Measurements from ENCODE around the gene MAST4.

MAST4 gene

GRCh38 chr5:66927140-66927539 lies 330.9 kb downstream of the MAST4 start:
- no peak for DNase-seq

- no peak for DNase-seq
Measured at GRCh38 chr5:66929281-66929680, 333.1 kb downstream of the MAST4 start.

DNA sequence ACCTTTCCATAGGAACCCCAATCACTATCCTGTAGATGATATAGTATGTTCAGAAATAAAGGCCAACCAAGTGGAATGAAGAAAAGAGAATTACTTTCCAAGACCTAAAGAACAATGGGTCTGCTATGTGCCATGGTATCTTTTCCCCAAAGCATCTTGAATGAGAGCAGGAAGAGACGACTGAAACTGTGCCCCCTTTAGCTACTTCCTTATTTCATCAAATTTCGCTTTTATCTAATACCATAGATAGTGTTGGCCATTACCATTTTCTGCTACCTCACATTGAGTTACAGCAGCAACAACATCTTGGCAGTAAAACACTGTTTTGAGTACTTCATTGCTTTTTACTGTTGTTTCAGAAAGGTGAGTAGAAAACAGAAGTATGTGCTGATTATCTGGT lies 333.8 kb downstream of the MAST4 start:
- DNase-seq: no peak

GRCh38 chr5:66931651-66932050 lies 335.5 kb downstream of the MAST4 start:
- no peak for DNase-seq

DNA sequence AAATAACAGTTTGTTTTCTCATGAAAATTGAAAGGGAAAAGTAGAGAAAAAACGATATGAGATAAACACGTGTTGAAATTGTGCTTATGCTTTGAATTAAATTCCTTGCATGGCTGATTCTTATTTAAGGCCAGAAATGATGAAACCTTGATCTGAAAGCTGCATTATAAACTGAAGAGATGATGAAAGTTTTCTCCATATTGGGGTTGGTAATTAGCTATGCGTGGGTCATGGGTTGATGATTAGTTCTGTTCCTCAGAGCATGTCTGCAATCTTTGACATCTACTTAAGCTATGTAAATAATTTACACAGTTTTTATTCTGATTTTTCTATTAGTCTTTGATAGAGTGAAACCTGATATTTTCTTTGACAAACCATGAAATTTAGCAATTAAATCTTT lies 336.3 kb downstream of the MAST4 start:
- DNase-seq: no peak

GRCh38 chr5:66933066-66933465 lies 336.9 kb downstream of the MAST4 start:
- DNase-seq: no peak

DNA sequence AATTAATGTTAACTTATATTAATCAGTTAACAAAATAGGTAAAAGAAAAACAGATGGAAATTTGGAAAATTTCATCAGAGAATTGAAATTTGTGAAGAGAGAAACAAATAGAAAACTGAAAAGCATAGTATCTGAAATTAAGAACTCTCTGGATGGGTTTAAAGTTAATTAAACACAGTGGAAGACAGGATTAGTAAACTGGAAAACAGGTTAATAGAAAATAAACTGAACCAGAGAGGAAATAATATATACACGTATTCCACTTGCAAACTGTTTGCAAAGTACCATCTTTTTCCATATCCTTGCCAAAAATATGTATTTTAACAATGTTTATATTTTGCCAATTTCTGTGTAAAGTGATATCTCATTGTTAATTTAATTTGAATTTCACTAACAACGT lies 342.9 kb downstream of the MAST4 start:
- DNase-seq: no peak

DNA sequence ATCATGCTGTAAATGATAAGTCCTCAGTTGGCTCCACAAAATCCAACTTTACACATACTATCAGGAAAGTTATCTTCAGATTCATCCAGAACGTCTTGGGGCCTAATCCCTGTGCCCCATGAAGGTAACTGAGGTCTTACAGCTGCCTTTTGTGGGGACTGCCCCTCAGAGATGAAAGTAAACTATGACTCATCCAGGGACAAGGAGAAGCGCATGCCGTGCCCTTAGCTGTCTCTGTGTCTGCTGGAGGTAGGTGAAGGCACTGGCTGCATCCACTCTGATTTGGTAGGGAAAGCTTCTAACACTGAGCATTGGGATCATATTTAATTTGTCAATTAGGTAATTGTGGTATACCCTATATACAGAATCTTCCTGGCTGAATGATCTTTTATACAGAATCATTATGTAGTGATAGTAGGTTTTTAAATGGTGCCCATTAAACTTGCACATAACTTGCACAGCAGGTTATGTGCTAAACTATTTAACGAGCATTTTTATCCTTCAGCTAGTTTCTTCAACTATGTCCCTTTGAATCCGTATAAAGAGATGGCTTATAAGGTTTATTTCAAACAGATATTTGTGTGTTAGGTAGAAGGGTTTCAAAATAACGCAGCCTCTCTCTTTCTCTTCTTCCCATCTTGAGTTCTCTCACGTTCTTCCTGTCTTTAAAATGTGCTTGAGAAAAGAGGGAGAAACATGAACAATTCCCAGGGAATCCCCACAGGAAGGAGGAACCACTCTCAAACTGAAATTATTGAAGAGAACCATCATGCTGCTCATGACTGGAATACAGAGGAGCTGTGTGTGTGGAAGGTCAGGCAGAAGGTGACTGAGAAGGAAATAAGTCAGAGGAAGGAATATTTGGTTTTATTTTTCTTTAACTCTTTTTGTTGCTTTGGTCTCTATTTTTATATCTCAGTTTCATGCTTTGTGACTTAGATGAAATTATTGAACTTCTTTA lies 349.5 kb downstream of the MAST4 start:
- peak; percentile 7 for DNase-seq

DNA sequence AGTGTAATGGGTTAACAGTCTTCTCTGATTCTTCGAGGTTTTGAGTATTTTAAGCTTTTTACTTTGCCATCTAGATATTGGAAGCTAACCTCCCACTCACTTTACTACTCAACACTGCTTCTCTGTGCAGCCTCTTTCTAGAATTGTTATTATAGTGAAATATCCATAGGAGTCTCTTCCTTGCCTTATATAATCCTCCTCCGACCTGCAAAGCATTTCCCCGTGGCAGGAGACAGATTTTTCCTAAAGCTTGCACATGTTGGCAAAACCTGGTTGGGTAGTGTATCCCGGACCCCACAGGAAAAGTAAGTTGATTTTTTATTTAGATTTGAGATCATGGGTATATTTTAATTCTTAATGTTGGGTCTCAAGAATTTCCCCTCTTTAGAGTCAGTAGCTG lies 351.3 kb downstream of the MAST4 start:
- DNase-seq: no peak

DNA sequence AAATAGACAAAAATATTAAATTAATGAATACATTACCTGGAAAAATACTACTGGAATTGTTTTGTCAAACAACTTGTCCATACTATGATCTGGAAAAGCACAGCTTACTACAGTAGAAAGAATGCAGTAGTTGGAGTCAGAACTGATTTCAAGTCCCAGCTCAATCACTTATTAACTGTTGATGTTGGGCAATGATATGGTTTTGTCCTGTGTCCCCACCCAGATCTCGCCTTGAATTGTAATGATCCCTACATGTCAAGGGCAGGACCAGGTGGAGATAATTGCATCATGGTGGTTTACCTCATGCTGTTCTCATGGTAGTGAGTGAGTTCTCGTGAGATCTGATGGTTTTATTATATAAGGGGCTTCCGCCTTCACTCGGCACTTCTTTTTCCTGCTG lies 352.9 kb downstream of the MAST4 start:
- DNase-seq: no peak

GRCh38 chr5:66952153-66952552 lies 356.0 kb downstream of the MAST4 start:
- DNase-seq: no peak

DNA sequence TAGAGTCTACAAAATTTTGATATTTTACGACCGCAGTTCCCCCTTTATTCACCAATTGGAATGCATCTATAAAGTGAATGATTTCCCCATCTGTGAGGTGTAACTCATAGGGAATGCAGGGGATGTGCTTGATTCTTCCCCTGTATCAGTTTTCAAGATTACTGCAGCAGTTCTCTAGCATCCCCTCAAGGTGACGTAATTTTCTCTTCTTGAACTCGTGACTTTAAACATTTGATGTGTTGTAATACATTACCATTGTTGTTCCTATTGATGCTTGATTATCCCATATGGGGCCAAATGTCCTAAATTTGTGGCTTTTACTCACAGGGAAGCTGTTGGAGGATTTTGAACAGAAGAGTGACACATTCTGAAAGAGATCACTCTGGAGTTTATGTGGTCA lies 360.2 kb downstream of the MAST4 start:
- no peak for DNase-seq

- no peak for DNase-seq
Measured at GRCh38 chr5:66958201-66958979, 362.2 kb downstream of the MAST4 start.

DNA sequence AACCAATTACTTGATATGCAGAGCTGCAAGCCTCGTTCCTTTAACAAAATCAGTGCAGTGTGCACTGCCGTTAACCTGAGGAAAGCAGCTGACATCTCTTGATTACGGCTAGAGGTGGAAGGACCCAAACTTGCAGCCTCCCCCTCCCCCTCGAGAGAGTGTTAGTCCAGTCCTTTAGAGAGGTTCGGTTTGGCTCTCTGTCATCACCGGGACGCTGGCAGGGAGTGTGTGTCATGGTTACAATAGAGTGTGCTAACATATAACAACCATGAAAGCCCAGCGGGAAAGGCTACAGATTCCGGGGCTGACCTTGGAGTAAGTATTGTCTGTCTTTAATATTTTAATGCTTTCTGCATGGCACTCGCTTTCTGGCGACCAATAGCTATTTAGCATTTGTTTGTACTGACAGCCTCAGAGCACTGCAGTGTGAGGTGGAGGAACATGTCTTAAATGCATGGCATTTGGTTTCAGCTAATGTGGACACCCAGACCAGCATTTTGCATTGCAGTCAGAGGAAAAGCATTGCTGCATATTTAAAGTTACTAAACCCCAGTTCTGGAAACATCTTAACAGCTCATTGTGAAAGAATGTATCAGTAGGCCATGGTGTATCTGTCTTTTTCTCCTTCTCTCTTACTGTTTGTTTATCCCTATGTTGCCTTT lies 362.9 kb downstream of the MAST4 start:
- no peak for DNase-seq

DNA sequence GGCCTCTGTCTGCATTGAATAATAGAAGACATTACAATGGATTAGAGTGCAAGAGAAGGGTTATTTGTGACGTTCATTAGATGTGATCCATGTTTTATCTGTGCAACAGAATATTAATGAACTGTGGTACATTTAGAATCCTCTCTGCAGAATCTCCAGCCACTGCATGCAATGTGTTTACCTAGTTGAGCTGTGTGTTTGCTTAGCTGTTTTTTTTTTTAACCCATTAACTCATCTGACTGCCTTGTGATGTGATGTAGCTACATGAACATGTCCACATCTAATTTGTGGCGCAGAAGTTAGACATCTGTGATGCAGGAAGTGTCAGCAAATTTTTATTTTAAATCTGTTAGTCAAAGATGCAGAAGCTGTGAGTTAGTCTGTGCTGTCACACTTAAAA lies 363.5 kb downstream of the MAST4 start:
- DNase-seq: no peak

DNA sequence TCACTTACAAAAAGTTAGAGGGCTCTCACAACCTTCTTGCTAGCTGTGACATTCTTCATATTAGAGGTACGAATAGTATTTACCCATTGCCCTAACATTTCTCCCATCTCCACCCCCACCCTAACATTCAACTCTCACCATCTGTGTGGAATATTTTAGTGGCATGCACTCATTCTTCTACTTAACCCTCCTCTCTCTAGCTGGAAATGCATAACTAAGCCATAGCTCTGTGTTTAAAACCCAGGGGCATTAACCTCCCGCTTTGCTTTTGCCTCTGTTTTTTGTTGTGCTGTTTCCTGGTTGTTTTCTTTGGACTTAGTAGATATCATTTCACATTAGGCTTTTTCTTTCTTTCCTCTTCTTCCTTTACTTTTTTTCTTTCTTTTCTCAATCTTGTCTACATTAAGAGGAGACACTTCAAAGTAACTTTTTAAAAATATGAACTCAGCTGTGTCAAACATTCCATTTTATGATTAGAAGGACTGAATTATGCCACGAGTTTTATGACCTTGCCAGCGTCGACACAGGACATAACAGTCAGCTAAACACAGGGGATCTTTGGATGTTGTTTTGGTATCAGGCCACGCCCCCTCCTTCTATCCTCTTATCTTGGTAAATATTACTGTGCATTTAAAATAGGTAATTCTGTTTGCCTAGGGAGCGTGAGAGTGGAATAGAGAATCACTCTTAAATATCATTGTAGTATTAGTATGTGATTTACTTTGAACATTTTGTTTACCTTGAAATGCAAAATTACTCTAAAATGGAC lies 364.4 kb downstream of the MAST4 start:
- no peak for DNase-seq

GRCh38 chr5:66963559-66963971 lies 367.4 kb downstream of the MAST4 start:
- DNase-seq: no peak

DNA sequence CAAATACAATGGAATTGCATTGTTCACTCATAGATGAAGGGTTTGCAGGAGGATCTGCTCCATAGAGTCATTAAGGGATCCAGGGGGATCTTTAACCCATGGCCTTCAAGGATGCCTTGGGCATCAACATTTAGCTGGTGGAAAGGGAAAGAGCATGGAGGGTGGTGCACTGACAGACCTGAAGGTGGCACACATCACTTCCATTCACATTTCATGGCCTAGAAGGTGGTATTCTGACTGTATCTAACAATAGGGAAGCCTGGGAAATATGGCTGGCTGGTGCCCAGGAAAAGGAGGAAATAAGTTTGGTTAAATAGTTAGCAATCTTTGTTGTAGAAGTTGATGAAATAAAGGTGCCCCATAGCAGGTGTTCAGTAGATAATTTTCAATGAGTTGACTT lies 370.2 kb downstream of the MAST4 start:
- no peak for DNase-seq

GRCh38 chr5:66967102-66967501 lies 370.9 kb downstream of the MAST4 start:
- no peak for DNase-seq

GRCh38 chr5:66967826-66968262 lies 371.7 kb downstream of the MAST4 start:
- DNase-seq: no peak

- no peak for DNase-seq
Measured at GRCh38 chr5:66969484-66969883, 373.3 kb downstream of the MAST4 start.

GRCh38 chr5:66969963-66970362 lies 373.8 kb downstream of the MAST4 start:
- DNase-seq: no peak

- no peak for DNase-seq
Measured at GRCh38 chr5:66972004-66972403, 375.8 kb downstream of the MAST4 start.
